HL-60 (cell line): ENCODE results near the gene APBA2.

ENCODE experiments used
- DNase-seq, 2 experiments: peaks; one replicate each; pipeline ENCODE4 v3.0.0-alpha.2; 2010 to 2020; ENCODE audit warnings: low read depth in 1 of 2, low spot score in 1 of 2
- H3K27ac ChIP-seq: fragments of 250-450 bp; sonication (Bioruptor Pico); replicated peaks from 2 replicates; pipeline ENCODE4 v1.5.1; 2020; ENCODE audit warnings: mild to moderate bottlenecking, moderate library complexity
- H3K27me3 ChIP-seq: fragments of 250-450 bp; sonication (Bioruptor Pico); 2 replicates; pipeline ENCODE4 v1.5.1; 2021; ENCODE audit warnings: mild to moderate bottlenecking, moderate library complexity; ENCODE audit not compliant: insufficient read depth, poor library complexity, severe bottlenecking
- H3K4me3 ChIP-seq: replicated peaks from 2 replicates; pipeline ENCODE4 v1.5.1; 2011; ENCODE audit warnings: mild to moderate bottlenecking, control low read depth, low read length; ENCODE audit not compliant: insufficient read depth
- CTCF ChIP-seq: IDR thresholded peaks from one replicate; pipeline ENCODE4 v1.5.1; 2011; ENCODE audit warnings: low read length, control low read depth, inconsistent platforms; ENCODE audit not compliant: insufficient read depth
- GABPA ChIP-seq: IDR thresholded peaks from 2 replicates; pipeline ENCODE4 v1.6.1; 2012; ENCODE audit warnings: low read depth
- POLR2AphosphoS5 ChIP-seq: IDR thresholded peaks from 2 replicates; pipeline ENCODE4 v1.6.1; 2012; ENCODE audit warnings: low read depth
- SPI1 ChIP-seq: IDR thresholded peaks from 2 replicates; pipeline ENCODE4 v1.6.1; 2012; ENCODE audit warnings: low read depth, mild to moderate bottlenecking, borderline replicate concordance
- TF ChIP-seq, protein P1 (sequence below): IDR thresholded peaks from 2 replicates; pipeline ENCODE4 v1.6.1; 2012; ENCODE audit warnings: low read depth; ENCODE audit not compliant: insufficient replicate concordance

APBA2 gene

GRCh38 chr15:29117778-29118177 is 232.0 kb downstream of the APBA2 start:
- Histone ChIP-seq H3K4me3 (no peak overlapping the region), H3K27me3 (peaks cover 4% of the 10 kb centered on the region), H3K27ac (no peak overlapping the region)
- TF ChIP-seq POLR2AphosphoS5 (no peak), GABPA (no peak), SPI1 (no peak), CTCF (no peak)
- TF ChIP-seq, protein P1, sequence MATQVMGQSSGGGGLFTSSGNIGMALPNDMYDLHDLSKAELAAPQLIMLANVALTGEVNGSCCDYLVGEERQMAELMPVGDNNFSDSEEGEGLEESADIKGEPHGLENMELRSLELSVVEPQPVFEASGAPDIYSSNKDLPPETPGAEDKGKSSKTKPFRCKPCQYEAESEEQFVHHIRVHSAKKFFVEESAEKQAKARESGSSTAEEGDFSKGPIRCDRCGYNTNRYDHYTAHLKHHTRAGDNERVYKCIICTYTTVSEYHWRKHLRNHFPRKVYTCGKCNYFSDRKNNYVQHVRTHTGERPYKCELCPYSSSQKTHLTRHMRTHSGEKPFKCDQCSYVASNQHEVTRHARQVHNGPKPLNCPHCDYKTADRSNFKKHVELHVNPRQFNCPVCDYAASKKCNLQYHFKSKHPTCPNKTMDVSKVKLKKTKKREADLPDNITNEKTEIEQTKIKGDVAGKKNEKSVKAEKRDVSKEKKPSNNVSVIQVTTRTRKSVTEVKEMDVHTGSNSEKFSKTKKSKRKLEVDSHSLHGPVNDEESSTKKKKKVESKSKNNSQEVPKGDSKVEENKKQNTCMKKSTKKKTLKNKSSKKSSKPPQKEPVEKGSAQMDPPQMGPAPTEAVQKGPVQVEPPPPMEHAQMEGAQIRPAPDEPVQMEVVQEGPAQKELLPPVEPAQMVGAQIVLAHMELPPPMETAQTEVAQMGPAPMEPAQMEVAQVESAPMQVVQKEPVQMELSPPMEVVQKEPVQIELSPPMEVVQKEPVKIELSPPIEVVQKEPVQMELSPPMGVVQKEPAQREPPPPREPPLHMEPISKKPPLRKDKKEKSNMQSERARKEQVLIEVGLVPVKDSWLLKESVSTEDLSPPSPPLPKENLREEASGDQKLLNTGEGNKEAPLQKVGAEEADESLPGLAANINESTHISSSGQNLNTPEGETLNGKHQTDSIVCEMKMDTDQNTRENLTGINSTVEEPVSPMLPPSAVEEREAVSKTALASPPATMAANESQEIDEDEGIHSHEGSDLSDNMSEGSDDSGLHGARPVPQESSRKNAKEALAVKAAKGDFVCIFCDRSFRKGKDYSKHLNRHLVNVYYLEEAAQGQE: no peak
- DNase-seq: no peak

DNA sequence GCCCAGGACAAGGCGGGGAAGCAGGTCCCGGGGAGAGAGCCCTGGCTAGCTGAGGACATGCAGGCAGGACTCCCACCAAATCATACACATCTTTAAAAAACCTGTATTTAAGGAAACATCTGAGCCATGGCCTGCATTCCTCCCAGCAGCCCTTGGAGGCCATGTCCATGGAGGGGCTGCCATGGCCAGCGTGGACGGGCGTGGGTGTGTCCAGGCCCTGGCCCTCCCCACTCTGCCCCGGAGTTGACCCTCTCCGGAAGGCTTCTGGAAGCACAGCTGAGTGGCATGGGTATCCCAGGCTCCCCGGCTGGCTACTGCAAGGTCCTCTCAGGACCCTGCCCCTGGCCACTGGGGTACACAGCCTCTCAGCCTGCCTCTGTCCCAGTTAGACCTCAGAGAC is 234.1 kb downstream of the APBA2 start:
- TF ChIP-seq POLR2AphosphoS5 (no peak), CTCF (no peak), GABPA (no peak), SPI1 (no peak)
- TF ChIP-seq, protein P1: no peak
- Histone ChIP-seq H3K4me3 (no peak overlapping the region), H3K27me3 (peaks cover 4% of the 10 kb centered on the region), H3K27ac (no peak overlapping the region)
- DNase-seq: no peak

DNA sequence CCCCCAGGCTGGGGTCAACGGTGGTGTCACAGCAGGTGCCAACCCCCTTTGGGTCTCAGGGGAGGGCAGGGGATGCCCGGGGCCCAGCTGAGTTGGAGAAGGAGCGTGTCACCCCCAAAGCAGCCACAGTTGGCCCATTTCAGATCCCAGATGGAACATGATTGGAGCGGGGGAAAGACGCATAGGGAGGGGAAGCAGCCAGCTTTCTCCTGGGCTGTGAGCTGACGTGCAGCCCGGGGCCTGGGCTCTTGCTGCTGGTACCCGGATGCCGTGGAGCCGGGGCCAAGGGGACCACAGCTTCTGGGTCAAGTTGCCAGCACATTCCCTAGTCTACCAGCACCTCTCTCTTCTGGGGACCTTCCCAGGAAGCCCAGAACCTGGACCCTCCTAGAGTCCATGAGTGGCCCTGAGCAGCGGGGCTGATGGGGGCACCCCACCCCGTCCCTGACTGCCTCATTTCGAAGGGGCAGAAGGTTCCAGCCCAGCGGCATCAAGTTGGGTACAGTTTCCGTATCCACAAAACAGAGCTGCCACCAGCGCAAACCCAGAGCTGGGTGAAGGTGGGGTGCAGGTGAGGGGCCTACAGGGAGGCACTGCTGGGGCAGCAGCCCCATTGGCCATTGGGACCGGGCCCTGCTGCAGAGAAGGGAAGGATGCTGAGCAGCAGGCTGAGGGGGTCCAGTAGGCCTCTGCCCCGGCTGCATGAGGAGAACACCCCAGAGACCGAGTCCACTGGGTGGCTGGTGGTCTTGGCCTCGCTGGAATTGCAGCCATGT is 235.0 kb downstream of the APBA2 start:
- no peaks in the 10 kb centered on the region for H3K27me3 ChIP-seq
- TF ChIP-seq POLR2AphosphoS5 (no peak), SPI1 (no peak), GABPA (no peak), CTCF (no peak)
- TF ChIP-seq, protein P1: no peak
- DNase-seq: no peak

More for the DNA sequence above, 235.0 kb downstream of the APBA2 start:
- Histone ChIP-seq H3K27ac (no peak overlapping the region), H3K4me3 (no peak overlapping the region)
